GM12874 (cell line): Measurements from ENCODE around the gene PLD5.

Experiments used
- CTCF ChIP-seq: IDR thresholded peaks from 2 replicates; pipeline ENCODE4 v1.5.1; 2011; ENCODE audit warnings: low read depth, mild to moderate bottlenecking, control low read depth, low read length, moderate library complexity; ENCODE audit not compliant: insufficient read depth

Gene PLD5

DNA sequence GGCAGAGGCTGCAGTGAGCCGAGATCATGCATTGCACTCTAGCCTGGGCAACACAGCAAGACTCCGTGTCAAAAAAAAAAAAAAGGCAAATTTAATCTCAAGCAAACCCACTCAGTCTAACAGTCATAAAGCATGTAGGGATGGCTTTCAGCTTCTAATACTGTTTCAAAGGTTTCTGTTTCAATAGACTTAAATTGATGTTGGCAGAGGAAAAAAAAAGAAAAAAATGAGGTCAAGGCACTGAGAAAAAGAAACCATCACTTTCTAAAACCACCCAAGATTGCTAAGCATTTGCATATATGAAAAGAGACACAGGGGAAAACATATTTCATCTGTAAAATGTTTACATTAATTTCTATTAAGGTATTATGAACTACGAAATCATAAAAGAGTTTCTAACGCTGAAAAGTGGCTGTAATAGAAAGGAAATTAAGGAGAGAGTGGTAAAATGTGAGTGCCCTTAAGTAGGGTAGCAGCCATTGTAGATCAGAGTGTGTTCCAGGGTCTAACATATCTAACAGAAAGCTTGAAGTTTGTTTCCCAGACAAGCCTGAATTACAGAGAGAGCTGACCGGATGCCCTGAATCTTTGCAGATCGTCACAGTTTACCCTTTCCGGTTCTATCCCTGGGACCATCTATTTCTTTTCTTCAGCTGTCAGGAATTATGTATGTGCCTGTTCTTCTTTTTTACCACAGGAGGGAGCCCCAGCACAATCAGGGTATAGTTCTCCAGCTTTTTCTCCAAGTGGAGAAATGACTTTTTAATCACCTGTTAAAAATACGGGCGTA lies 70.0 kb downstream of the PLD5 start:
- peak; percentile 50; the same call in 1 of the 2 replicates for TF ChIP-seq CTCF

- TF ChIP-seq CTCF: no peak
Observed at GRCh38 chr1:242452573-242452972, 71.9 kb downstream of the PLD5 start.

DNA sequence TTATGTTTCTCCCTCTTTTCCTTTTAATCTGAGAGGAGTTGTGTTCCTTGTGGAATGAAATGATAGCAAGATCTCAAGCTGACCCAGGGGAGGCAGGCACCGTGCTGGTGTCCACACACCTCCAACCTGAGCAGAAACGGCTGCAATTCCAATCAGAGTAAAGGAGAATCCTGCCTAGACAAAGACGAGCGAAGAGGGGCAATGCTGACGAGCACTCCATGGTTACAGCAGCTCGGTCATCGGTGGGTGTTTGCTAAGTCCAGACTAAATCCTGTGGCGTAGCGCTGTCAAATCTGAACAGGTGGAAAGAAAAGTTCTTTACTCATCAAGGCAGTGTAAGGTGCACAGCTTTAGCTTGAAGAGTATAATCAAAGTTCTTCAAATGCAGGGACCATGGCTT lies 74.8 kb downstream of the PLD5 start:
- no peak for TF ChIP-seq CTCF

GRCh38 chr1:242448910-242449645 lies 75.4 kb downstream of the PLD5 start:
- no peak for TF ChIP-seq CTCF

- no peak for TF ChIP-seq CTCF
Observed at GRCh38 chr1:242447689-242448088, 76.8 kb downstream of the PLD5 start.

- TF ChIP-seq CTCF: no peak
Observed at GRCh38 chr1:242440757-242441156, 83.7 kb downstream of the PLD5 start.

- no peak for TF ChIP-seq CTCF
Observed at GRCh38 chr1:242435200-242435599, 89.3 kb downstream of the PLD5 start.
